CD14-positive monocyte (primary cell): ENCODE data around the gene KSR2. TPM values are rescaled to one million over a fixed set of nuclear protein-coding genes. Genes with fewer than 3 reads are reported as not detected.

Experiments used
- DNase-seq, 3 donors: peaks; one replicate each; pipeline ENCODE4 v3.0.0-alpha.2; 2011 to 2022
- H2AFZ ChIP-seq: 2 replicates; pipeline ENCODE4 v1.6.0; 2012; ENCODE audit warnings: mild to moderate bottlenecking, low read depth, low read length, inconsistent platforms; ENCODE audit not compliant: insufficient read depth, poor library complexity, severe bottlenecking
- H3K27ac ChIP-seq, 2 donors: 1 replicate in 1 of 2; 2 replicates in 1 of 2; pipeline ENCODE4 v1.5.1; 2012 to 2013; ENCODE audit warnings: low read length in 2 of 2, control low read depth in 1 of 2, inconsistent platforms in 1 of 2, low read depth in 1 of 2, mild to moderate bottlenecking in 1 of 2
- H3K27me3 ChIP-seq, 2 donors: one replicate each; pipeline versions ENCODE4 v1.6.0 to v1.6.1; 2011 to 2013; ENCODE audit warnings: low read length in 2 of 2; ENCODE audit not compliant: control insufficient read depth in 2 of 2, insufficient read depth in 2 of 2
- H3K36me3 ChIP-seq, 2 donors: replicated peaks in 1 of 2; 1 replicate in 1 of 2; 2 replicates in 1 of 2; pipeline versions ENCODE4 v1.5.1 to v1.6.1; 2012 to 2013; ENCODE audit warnings: low read length in 2 of 2, control low read depth in 1 of 2, inconsistent platforms in 1 of 2, mild to moderate bottlenecking in 1 of 2; ENCODE audit not compliant: insufficient read depth in 2 of 2, control insufficient read depth in 1 of 2
- H3K4me1 ChIP-seq, 2 donors: 1 replicate in 1 of 2; 2 replicates in 1 of 2; pipeline versions ENCODE4 v1.5.1 to v1.6.1; 2012 to 2013; ENCODE audit warnings: low read length in 2 of 2, control low read depth in 1 of 2, inconsistent platforms in 1 of 2, mild to moderate bottlenecking in 1 of 2, moderate library complexity in 1 of 2; ENCODE audit not compliant: insufficient read depth in 2 of 2, control insufficient read depth in 1 of 2
- H3K4me2 ChIP-seq: replicated peaks from 2 replicates; pipeline ENCODE3; 2012; ENCODE audit warnings: low read length, moderate library complexity, mild to moderate bottlenecking; ENCODE audit not compliant: poor library complexity, severe bottlenecking; ENCODE audit errors: extremely low read depth
- H3K4me3 ChIP-seq, 3 experiments: fragments of 200-600 bp in 1 of 3; sonication (generic) in 1 of 3; replicated peaks in 1 of 3; 1 replicate in 2 of 3; 2 replicates in 1 of 3; pipeline ENCODE4 v1.5.1; 2011 to 2013; ENCODE audit warnings: low read length in 3 of 3, mild to moderate bottlenecking in 3 of 3, control low read depth in 2 of 3, low read depth in 2 of 3, inconsistent platforms in 1 of 3, moderate library complexity in 1 of 3
- H3K79me2 ChIP-seq: 2 replicates; pipeline ENCODE4 v1.6.0; 2012; ENCODE audit warnings: mild to moderate bottlenecking, control low read depth, inconsistent platforms, low read length, moderate library complexity; ENCODE audit not compliant: insufficient read depth
- H3K9ac ChIP-seq: 2 replicates; pipeline ENCODE4 v1.6.0; 2017; ENCODE audit warnings: low read length, mild to moderate bottlenecking; ENCODE audit not compliant: insufficient read depth, poor library complexity, severe bottlenecking
- H3K9me3 ChIP-seq, 2 donors: replicated peaks in 1 of 2; 1 replicate in 1 of 2; 2 replicates in 1 of 2; pipeline versions ENCODE4 v1.5.1 to v1.6.1; 2012 to 2013; ENCODE audit warnings: low read length in 2 of 2, control low read depth in 1 of 2; ENCODE audit not compliant: control insufficient read depth in 1 of 2, insufficient read depth in 1 of 2
- H4K20me1 ChIP-seq: 2 replicates; pipeline ENCODE4 v1.6.0; 2012; ENCODE audit warnings: mild to moderate bottlenecking, low read length, control low read depth, moderate library complexity; ENCODE audit not compliant: insufficient read depth
- H3K27ac Mint-ChIP-seq, 7 donors: one replicate each; pipeline ENCODE4 v1.8.0; 2020; ENCODE audit warnings: mild to moderate bottlenecking in 7 of 7, mixed read lengths in 7 of 7, moderate library complexity in 6 of 7, inconsistent platforms in 2 of 7
- H3K27me3 Mint-ChIP-seq, 3 donors: one replicate each; pipeline ENCODE4 v1.8.0; 2021 to 2022; ENCODE audit warnings: low read depth in 3 of 3, mild to moderate bottlenecking in 3 of 3, mixed read lengths in 3 of 3, moderate library complexity in 3 of 3, inconsistent platforms in 1 of 3
- H3K36me3 Mint-ChIP-seq, 2 donors: one replicate each; pipeline ENCODE4 v1.8.0; 2020; ENCODE audit warnings: mixed read lengths in 2 of 2, inconsistent platforms in 1 of 2, mild to moderate bottlenecking in 1 of 2
- H3K4me1 Mint-ChIP-seq: one replicate; pipeline ENCODE4 v1.8.0; 2020; ENCODE audit warnings: mild to moderate bottlenecking, mixed read lengths
- H3K4me3 Mint-ChIP-seq, 2 donors: one replicate each; pipeline ENCODE4 v1.8.0; 2020; ENCODE audit warnings: mild to moderate bottlenecking in 2 of 2, mixed read lengths in 2 of 2, moderate library complexity in 1 of 2
- H3K9me3 Mint-ChIP-seq, 7 donors: one replicate each; pipeline ENCODE4 v1.8.0; 2020 to 2022; ENCODE audit warnings: mixed read lengths in 7 of 7, mild to moderate bottlenecking in 6 of 7, moderate library complexity in 6 of 7, inconsistent platforms in 2 of 7
- CTCF ChIP-seq: fragments of 200-600 bp; IDR thresholded peaks from one replicate; pipeline ENCODE4 v1.8.0; 2022; ENCODE audit warnings: antibody characterized with exemption, mild to moderate bottlenecking
- WGBS: methylation state at CpG from one replicate; pipeline ENCODE4 v1.1.5; 2013; ENCODE audit warnings: missing lambda C conversion rate; ENCODE audit not compliant: insufficient coverage; 5-methylcytosine and 5-hydroxymethylcytosine counted together
- intact Hi-C, 2 donors: fragments of 100-400 bp; cut with micrococcal nuclease; formaldehyde crosslinking; loops; one replicate each; pipeline versions ENCODE4 v1.15.0 to v1.15.1; 2023
- polyA plus RNA-seq, 3 donors: library from polyadenylated mRNA; depleted of rRNA in 1 of 3; unstranded in 2 of 3; stranded (reverse) in 1 of 3; fragments of 300-500 nt in 2 of 3; fragments of >200 nt in 1 of 3; fragmentation: Illumina TruSeq in 2 of 3; gene quantifications; 1 replicate in 2 of 3; 2 replicates in 1 of 3; pipeline ENCODE4 v1.2.3, GENCODE V29; 2012 to 2021

The KSR2 gene
- polyA plus RNA-seq, 3 donors = not detected

- no peak overlapping the region for H3K4me3 ChIP-seq
- peaks cover 11 to 14% of the 10 kb centered on the region in 2 donors for H3K27me3 ChIP-seq
- WGBS = 92% methylated on average over 10 of the region's 11 CpGs
- Mint-ChIP-seq H3K27me3 (peaks cover 33 to 36% (median 36%) of the 10 kb centered on the region in 3 donors), H3K27ac (no peak overlapping the region), H3K36me3 (peaks cover 0 to 11% of the 10 kb centered on the region in 2 donors), H3K9me3 (peaks cover 2 to 14% (median 7%) of the 10 kb centered on the region in 7 donors), H3K4me1 (peaks cover 57% of the 10 kb centered on the region), H3K4me3 (peak overlapping the region in 1 of 2 donors; percentile 36)
- H3K4me1 ChIP-seq = peaks cover 52 to 60% of the 10 kb centered on the region in 2 donors
- no peak for DNase-seq
- peaks cover 0 to 7% of the 10 kb centered on the region in 2 donors for H3K9me3 ChIP-seq
- no peak overlapping the region for H3K27ac ChIP-seq
- intact Hi-C loops = no loop called here
- H3K79me2 ChIP-seq = no peaks in the 10 kb centered on the region
- no peak overlapping the region for H2AFZ ChIP-seq
- H3K4me2 ChIP-seq = no peak overlapping the region
- no peaks in the 10 kb centered on the region for H3K36me3 ChIP-seq
- no peak overlapping the region for H3K9ac ChIP-seq
- TF ChIP-seq CTCF = no peak
- H4K20me1 ChIP-seq = no peaks in the 10 kb centered on the region
These were observed 450.1 kb downstream of the KSR2 start for GRCh38 chr12:117518594-117519270.

DNA sequence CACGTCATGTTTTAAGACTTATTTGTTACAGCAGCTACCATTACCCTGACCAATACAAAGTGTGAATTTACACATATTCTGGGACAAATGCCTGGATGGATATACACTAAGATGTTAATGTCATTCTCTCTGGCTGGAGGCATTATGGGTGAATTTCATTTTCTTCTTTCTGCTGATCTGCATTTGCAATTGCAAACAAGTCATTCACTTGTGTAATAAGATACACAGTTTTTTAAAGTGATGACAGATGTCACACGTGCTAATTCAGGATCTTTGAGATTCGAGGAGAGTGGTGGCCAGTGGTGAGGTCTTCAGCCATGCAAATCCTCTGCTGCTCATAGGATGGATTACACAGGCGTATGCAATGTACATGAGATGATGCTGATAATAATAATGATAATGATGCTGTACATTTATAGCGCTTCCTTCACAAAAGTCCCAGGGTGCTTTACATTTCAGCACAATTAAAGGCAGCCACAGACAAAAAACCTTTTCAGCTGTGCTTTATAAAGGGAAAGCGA lies 451.5 kb downstream of the KSR2 start:
- Histone ChIP-seq H3K36me3 (no peaks in the 10 kb centered on the region), H3K79me2 (no peaks in the 10 kb centered on the region), H3K4me3 (no peak overlapping the region), H3K4me1 (peaks cover 38 to 46% of the 10 kb centered on the region in 2 donors), H4K20me1 (no peaks in the 10 kb centered on the region), H3K9ac (no peak overlapping the region), H3K27me3 (peaks cover 18 to 21% of the 10 kb centered on the region in 2 donors), H3K9me3 (peaks cover 0 to 7% of the 10 kb centered on the region in 2 donors), H3K27ac (no peak overlapping the region), H2AFZ (no peak overlapping the region), H3K4me2 (no peak overlapping the region)
- H3K36me3 Mint-ChIP-seq = peaks cover 0 to 4% of the 10 kb centered on the region in 2 donors
- H3K27ac Mint-ChIP-seq = no peak overlapping the region
- intact Hi-C loops = no loop called here
- peaks cover 43% of the 10 kb centered on the region for H3K4me1 Mint-ChIP-seq
- no peak for TF ChIP-seq CTCF
- DNase-seq = no peak
- H3K27me3 Mint-ChIP-seq = peaks cover 34 to 42% (median 40%) of the 10 kb centered on the region in 3 donors
- peaks cover 2 to 14% (median 7%) of the 10 kb centered on the region in 7 donors for H3K9me3 Mint-ChIP-seq
- 78% methylated on average over 3 of the region's 6 CpGs for WGBS
- H3K4me3 Mint-ChIP-seq = peak overlapping the region in 1 of 2 donors; percentile 43
